Natural killer cell (primary cell): Measurements from ENCODE around the gene VEGFC. TPM values are rescaled to one million over a fixed set of nuclear protein-coding genes. Genes with fewer than 3 reads are reported as not detected.

Experiments used
- ATAC-seq, 3 donors: fragments of 150-1000 bp in 2 of 3; fragments of 200-7000 bp in 1 of 3; cut with Tn5 transposase; 1 replicate in 1 of 3; 2 replicates in 2 of 3; pipeline ENCODE4 v1.10.0; 2021; ENCODE audit warnings: mild to moderate bottlenecking in 2 of 3, moderate library complexity in 2 of 3
- DNase-seq, 2 donors: peaks; one replicate each; pipeline versions ENCODE4 v3.0.0 to v3.0.0-alpha.2; 2013 to 2021; ENCODE audit warnings: mixed read lengths in 1 of 2
- H3K27ac ChIP-seq: one replicate; pipeline ENCODE4 v1.5.1; 2013; ENCODE audit warnings: mild to moderate bottlenecking, low read length
- H3K27me3 ChIP-seq: one replicate; pipeline ENCODE4 v1.6.1; 2013; ENCODE audit warnings: low read length; ENCODE audit not compliant: control insufficient read depth, insufficient read depth
- H3K36me3 ChIP-seq: one replicate; pipeline ENCODE4 v1.6.1; 2013; ENCODE audit warnings: low read length; ENCODE audit not compliant: control insufficient read depth, insufficient read depth
- H3K4me1 ChIP-seq: one replicate; pipeline ENCODE4 v1.6.1; 2013; ENCODE audit warnings: low read length; ENCODE audit not compliant: control insufficient read depth, insufficient read depth
- H3K4me3 ChIP-seq: one replicate; pipeline ENCODE4 v1.5.1; 2013; ENCODE audit warnings: low read length
- H3K9me3 ChIP-seq: one replicate; pipeline ENCODE4 v1.6.1; 2013; ENCODE audit warnings: low read length; ENCODE audit not compliant: control insufficient read depth, insufficient read depth
- H3K27ac Mint-ChIP-seq, 2 donors: one replicate each; pipeline ENCODE4 v1.8.0; 2022; ENCODE audit warnings: mild to moderate bottlenecking in 2 of 2, mixed read lengths in 2 of 2, moderate library complexity in 1 of 2
- H3K27me3 Mint-ChIP-seq, 2 donors: one replicate each; pipeline ENCODE4 v1.8.0; 2022; ENCODE audit warnings: low read depth in 2 of 2, mixed read lengths in 2 of 2
- H3K36me3 Mint-ChIP-seq: one replicate; pipeline ENCODE4 v1.8.0; 2022; ENCODE audit warnings: mixed read lengths
- H3K4me1 Mint-ChIP-seq, 2 donors: one replicate each; pipeline ENCODE4 v1.8.0; 2022; ENCODE audit warnings: mixed read lengths in 2 of 2
- H3K4me3 Mint-ChIP-seq: one replicate; pipeline ENCODE4 v1.8.0; 2022; ENCODE audit warnings: mild to moderate bottlenecking, moderate library complexity, mixed read lengths
- H3K9me3 Mint-ChIP-seq, 2 donors: one replicate each; pipeline ENCODE4 v1.8.0; 2022; ENCODE audit warnings: mixed read lengths in 2 of 2
- CTCF ChIP-seq: fragments of 200-600 bp; IDR thresholded peaks from one replicate; pipeline ENCODE4 v1.8.0; 2022; ENCODE audit warnings: antibody characterized with exemption
- WGBS: methylation state at CpG from one replicate; pipeline ENCODE4 v1.1.7; 2013; ENCODE audit warnings: missing lambda C conversion rate; ENCODE audit not compliant: insufficient coverage; 5-methylcytosine and 5-hydroxymethylcytosine counted together
- intact Hi-C: fragments of 100-400 bp; cut with micrococcal nuclease; formaldehyde crosslinking; loops from one replicate; pipeline ENCODE4 v1.14.2; 2022
- total RNA-seq, 4 donors: library from RNA; stranded (reverse); fragments of 120-200 nt in 1 of 4; gene quantifications; one replicate each; pipeline versions ENCODE4 v1.2.3 to v1.2.4, GENCODE V29; 2013 to 2022

Gene VEGFC
- total RNA-seq, 3 donors from 2014 or later (not counting 1 experiment from before 2014, with no cell fraction given): not detected

GRCh38 chr4:176675810-176676209 lies 116.9 kb downstream of the VEGFC start:
- TF ChIP-seq CTCF: no peak
- DNase-seq (no peak), ATAC-seq (no peak)
- Mint-ChIP-seq H3K27me3 (no peaks in the 10 kb centered on the region), H3K9me3 (peaks cover 4 to 11% of the 10 kb centered on the region in 2 donors), H3K4me1 (no peaks in the 10 kb centered on the region), H3K27ac (no peak overlapping the region), H3K36me3 (no peaks in the 10 kb centered on the region), H3K4me3 (no peak overlapping the region)
- Histone ChIP-seq H3K9me3 (no peaks in the 10 kb centered on the region), H3K27ac (no peak overlapping the region), H3K4me3 (no peak overlapping the region), H3K36me3 (no peaks in the 10 kb centered on the region), H3K4me1 (no peaks in the 10 kb centered on the region), H3K27me3 (no peaks in the 10 kb centered on the region)
- intact Hi-C loops: no loop called here
- WGBS: 69% methylated on average over 2 of the region's 3 CpGs

- WGBS: 93% methylated on average over 9 of the region's 9 CpGs
- no peak for TF ChIP-seq CTCF
- Mint-ChIP-seq H3K27me3 (no peaks in the 10 kb centered on the region), H3K9me3 (peaks cover 2% of the 10 kb centered on the region in 2 donors), H3K36me3 (no peaks in the 10 kb centered on the region), H3K4me1 (no peaks in the 10 kb centered on the region), H3K27ac (no peak overlapping the region), H3K4me3 (no peak overlapping the region)
- DNase-seq (no peak), ATAC-seq (no peak)
- Histone ChIP-seq H3K27me3 (no peaks in the 10 kb centered on the region), H3K4me1 (no peaks in the 10 kb centered on the region), H3K27ac (no peak overlapping the region), H3K9me3 (no peaks in the 10 kb centered on the region), H3K4me3 (no peak overlapping the region), H3K36me3 (no peaks in the 10 kb centered on the region)
- intact Hi-C loops: no loop called here
These were observed 121.2 kb downstream of the VEGFC start for GRCh38 chr4:176671532-176671931.

GRCh38 chr4:176668324-176668723 lies 124.4 kb downstream of the VEGFC start:
- H3K4me3 Mint-ChIP-seq: no peak overlapping the region
- H3K9me3 ChIP-seq: no peaks in the 10 kb centered on the region
- no peaks in the 10 kb centered on the region for H3K27me3 Mint-ChIP-seq
- H3K4me1 ChIP-seq: no peaks in the 10 kb centered on the region
- no peak overlapping the region for H3K4me3 ChIP-seq
- H3K4me1 Mint-ChIP-seq: no peaks in the 10 kb centered on the region
- intact Hi-C loops: no loop called here
- no peak overlapping the region for H3K27ac Mint-ChIP-seq
- no peak for TF ChIP-seq CTCF
- no peaks in the 10 kb centered on the region for H3K36me3 ChIP-seq
- H3K9me3 Mint-ChIP-seq: peaks cover under 1 to 5% of the 10 kb centered on the region in 2 donors
- DNase-seq (no peak), ATAC-seq (no peak)
- H3K36me3 Mint-ChIP-seq: no peaks in the 10 kb centered on the region
- H3K27ac ChIP-seq: no peak overlapping the region
- H3K27me3 ChIP-seq: no peaks in the 10 kb centered on the region
- WGBS: 76% methylated on average over 1 of the region's 2 CpGs

GRCh38 chr4:176664964-176665363 lies 127.8 kb downstream of the VEGFC start:
- no peak for DNase-seq
- WGBS: 83% methylated on average over 2 of the region's 4 CpGs
- H3K9me3 Mint-ChIP-seq: peaks cover 2 to 5% of the 10 kb centered on the region in 2 donors

More at GRCh38 chr4:176664964-176665363, 127.8 kb downstream of the VEGFC start:
- Histone ChIP-seq H3K4me3 (no peak overlapping the region), H3K27me3 (no peaks in the 10 kb centered on the region), H3K36me3 (no peaks in the 10 kb centered on the region), H3K27ac (no peak overlapping the region), H3K9me3 (no peaks in the 10 kb centered on the region), H3K4me1 (no peaks in the 10 kb centered on the region)
- intact Hi-C loops: no loop called here
- H3K4me1 Mint-ChIP-seq: no peaks in the 10 kb centered on the region
- no peaks in the 10 kb centered on the region for H3K27me3 Mint-ChIP-seq
- H3K27ac Mint-ChIP-seq: no peak overlapping the region
- no peak overlapping the region for H3K4me3 Mint-ChIP-seq
- H3K36me3 Mint-ChIP-seq: no peaks in the 10 kb centered on the region
- no peak for ATAC-seq
- no peak for TF ChIP-seq CTCF
